ENCODE results near the gene NMB. TPM values are rescaled to one million over a fixed set of nuclear protein-coding genes. Genes with fewer than 3 reads are reported as not detected.

The NMB gene
- total RNA-seq, 1 donor from 2014 or later = 9.0 TPM

- Histone ChIP-seq H3K4me1 (no peaks in the 10 kb centered on the region), H3K9me3 (peaks cover 17% of the 10 kb centered on the region), H3K27me3 (no peaks in the 10 kb centered on the region), H3K36me3 (no peaks in the 10 kb centered on the region), H3K4me3 (no peak overlapping the region), H3K27ac (no peak overlapping the region)
- ATAC-seq = no peak
- no peak for TF ChIP-seq CTCF (IDR thresholded peaks at IDR 0.05)
- no peak for DNase-seq
- intact Hi-C loops (cut with DNase I) = no loop called here
Measured at GRCh38 chr15:84624359-84624758, 33.6 kb downstream of the NMB start.

GRCh38 chr15:84621358-84621979 is 36.5 kb downstream of the NMB start:
- no peak for TF ChIP-seq CTCF (IDR thresholded peaks at IDR 0.05)
- intact Hi-C loops (cut with DNase I) = no loop called here
- no peaks in the 10 kb centered on the region for H3K36me3 ChIP-seq

GRCh38 chr15:84620626-84621025 is 37.4 kb downstream of the NMB start:
- intact Hi-C loops (cut with DNase I) = no loop called here
- peaks cover 4% of the 10 kb centered on the region for H3K4me1 ChIP-seq
- peaks cover 17% of the 10 kb centered on the region for H3K9me3 ChIP-seq
- DNase-seq = no peak
- no peaks in the 10 kb centered on the region for H3K27me3 ChIP-seq
- no peak for ATAC-seq
- no peak overlapping the region for H3K27ac ChIP-seq
- H3K36me3 ChIP-seq = no peaks in the 10 kb centered on the region
- TF ChIP-seq CTCF (IDR thresholded peaks at IDR 0.05) = no peak
- no peak overlapping the region for H3K4me3 ChIP-seq

More at GRCh38 chr15:84621358-84621979, 36.5 kb downstream of the NMB start:
- no peak overlapping the region for H3K4me3 ChIP-seq
- no peak for DNase-seq
- H3K4me1 ChIP-seq = peaks cover 4% of the 10 kb centered on the region
- ATAC-seq = no peak
- H3K27me3 ChIP-seq = no peaks in the 10 kb centered on the region
- peaks cover 17% of the 10 kb centered on the region for H3K9me3 ChIP-seq
- H3K27ac ChIP-seq = no peak overlapping the region

- DNase-seq (no peak), ATAC-seq (peak; percentile 81)
- peaks cover 9% of the 10 kb centered on the region for H3K9me3 ChIP-seq
- peaks cover 4% of the 10 kb centered on the region for H3K4me1 ChIP-seq
- no peak for TF ChIP-seq CTCF (IDR thresholded peaks at IDR 0.05)
- intact Hi-C loops (cut with DNase I) = no loop called here
- H3K27me3 ChIP-seq = no peaks in the 10 kb centered on the region
- no peaks in the 10 kb centered on the region for H3K36me3 ChIP-seq
- H3K27ac ChIP-seq = no peak overlapping the region
- H3K4me3 ChIP-seq = no peak overlapping the region
Measured at GRCh38 chr15:84616235-84616634, 41.8 kb downstream of the NMB start.

GRCh38 chr15:84611631-84612030 is 46.4 kb downstream of the NMB start:
- TF ChIP-seq CTCF (IDR thresholded peaks at IDR 0.05) = no peak
- ATAC-seq (no peak), DNase-seq (no peak)
- H3K36me3 ChIP-seq = peaks cover 3% of the 10 kb centered on the region
- intact Hi-C loops (cut with DNase I) = no loop called here
- H3K4me1 ChIP-seq = no peaks in the 10 kb centered on the region
- H3K27ac ChIP-seq = no peak overlapping the region
- H3K27me3 ChIP-seq = no peaks in the 10 kb centered on the region
- no peak overlapping the region for H3K4me3 ChIP-seq
- H3K9me3 ChIP-seq = no peaks in the 10 kb centered on the region
